GM12891 (cell line): ENCODE data around the gene HMSD.
A peak's percentile ranks its signal among the peaks of the same experiment; 100 is the strongest.

Source experiments
- DNase-seq: peaks from one replicate; pipeline ENCODE4 v3.0.0; 2011; ENCODE audit warnings: low spot score; ENCODE audit not compliant: insufficient read length
- FAIRE-seq: peaks from 2 replicates; lab custom pipeline; 2011; peaks lifted over from hg19 to GRCh38; lab: Jason Lieb, UNC
- PAX5 ChIP-seq: IDR thresholded peaks from 2 replicates; pipeline ENCODE4 v1.6.1; 2011; ENCODE audit warnings: low read length, moderate library complexity, mild to moderate bottlenecking; ENCODE audit not compliant: insufficient read depth, severe bottlenecking
- POLR2A ChIP-seq: IDR thresholded peaks from 2 replicates; pipeline ENCODE4 v1.6.1; 2011; ENCODE audit warnings: low read depth, low read length, control low read depth
- POLR2AphosphoS5 ChIP-seq: IDR thresholded peaks from 2 replicates; pipeline ENCODE4 v1.6.1; 2011; ENCODE audit warnings: low read depth, low read length, control low read depth
- POU2F2 ChIP-seq: IDR thresholded peaks from 2 replicates; pipeline ENCODE4 v1.6.1; 2011; ENCODE audit warnings: low read depth, mild to moderate bottlenecking, control low read depth, low read length, moderate library complexity
- SPI1 ChIP-seq: IDR thresholded peaks from 2 replicates; pipeline ENCODE4 v1.6.1; 2011; ENCODE audit warnings: low read depth, low read length, control low read depth
- TAF1 ChIP-seq: IDR thresholded peaks from 2 replicates; pipeline ENCODE4 v1.6.1; 2011; ENCODE audit warnings: low read depth, low read length, control low read depth

The HMSD gene

DNA sequence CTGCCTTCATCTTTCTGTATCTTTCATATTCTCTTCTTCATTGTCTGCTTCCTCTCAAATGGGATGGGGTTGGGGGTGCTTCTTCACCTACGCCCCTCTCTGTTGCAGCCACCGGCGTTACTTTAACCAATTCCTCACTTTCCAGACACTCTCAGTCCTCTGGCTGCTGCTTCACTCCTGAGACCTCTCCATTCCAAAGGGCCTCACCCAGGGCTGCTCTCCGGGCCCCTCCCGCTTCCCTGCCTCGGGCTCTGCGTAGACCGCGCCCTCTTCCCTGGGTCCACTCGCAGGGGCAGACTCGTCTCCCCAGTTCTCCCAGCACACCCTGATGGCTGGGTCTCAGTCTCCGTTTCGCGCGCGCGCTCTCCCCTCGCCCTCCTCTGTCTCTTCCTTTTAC lies 21.7 kb downstream of the HMSD start:
- FAIRE-seq = no peak
- no peak for DNase-seq
- TF ChIP-seq POU2F2 (no peak), POLR2AphosphoS5 (no peak), TAF1 (no peak), POLR2A (no peak), SPI1 (no peak), PAX5 (no peak)

DNA sequence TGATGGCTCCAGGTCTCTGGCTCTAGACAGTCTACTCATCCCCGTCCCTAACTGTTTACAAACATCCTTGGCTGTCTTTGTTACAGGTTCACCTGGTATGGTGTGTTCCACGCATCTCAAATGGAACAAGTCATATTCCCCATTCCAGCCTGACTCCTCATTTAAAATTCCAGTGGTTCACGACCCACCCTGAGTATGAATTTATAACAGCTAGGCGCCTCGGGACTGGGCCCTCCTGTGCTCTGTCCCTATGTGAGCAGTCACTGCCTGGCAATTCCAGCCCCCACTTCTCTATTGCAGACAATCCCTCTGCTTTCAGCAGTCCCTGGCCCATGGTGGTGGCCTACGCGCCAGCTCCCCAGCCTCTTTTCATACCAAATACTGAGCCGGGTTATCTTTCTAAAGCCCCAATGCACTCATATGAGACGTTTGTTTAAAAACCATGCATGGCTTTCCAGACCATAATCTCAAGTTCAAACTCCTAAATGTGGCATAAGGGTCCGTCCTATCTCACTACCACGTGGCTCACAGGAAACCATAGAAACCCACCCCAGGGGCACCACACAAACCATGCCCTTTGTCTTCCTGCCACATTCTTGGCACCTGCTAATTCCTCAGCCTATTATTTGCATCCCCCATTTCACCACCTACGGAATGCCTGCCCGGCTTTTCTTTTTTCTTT lies 22.4 kb downstream of the HMSD start:
- no peak for FAIRE-seq
- TF ChIP-seq SPI1 (no peak), TAF1 (no peak), POLR2AphosphoS5 (no peak), POU2F2 (no peak), POLR2A (no peak), PAX5 (no peak)
- DNase-seq = no peak

DNA sequence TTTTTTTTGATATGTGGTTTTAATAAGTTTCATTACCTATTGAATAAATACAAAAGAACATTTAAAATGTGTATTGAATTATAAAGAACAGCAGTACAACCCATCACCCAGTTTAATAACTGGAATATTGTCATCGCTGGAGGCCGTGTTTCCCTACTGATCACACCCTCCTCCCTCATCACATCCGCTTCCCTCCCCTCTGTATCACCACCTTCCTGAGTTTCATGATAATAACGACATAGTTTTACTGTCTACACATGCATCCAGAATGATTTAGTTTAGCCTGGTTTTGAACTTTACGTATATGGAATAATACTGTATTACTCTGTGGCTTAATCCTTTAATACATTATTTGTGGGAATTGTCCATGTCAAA lies 22.9 kb downstream of the HMSD start:
- DNase-seq (no peak), FAIRE-seq (no peak)
- no peak for TF ChIP-seq PAX5
- TF ChIP-seq POLR2A = no peak
- no peak for TF ChIP-seq SPI1
- no peak for TF ChIP-seq POU2F2
- no peak for TF ChIP-seq TAF1
- TF ChIP-seq POLR2AphosphoS5 = no peak

DNA sequence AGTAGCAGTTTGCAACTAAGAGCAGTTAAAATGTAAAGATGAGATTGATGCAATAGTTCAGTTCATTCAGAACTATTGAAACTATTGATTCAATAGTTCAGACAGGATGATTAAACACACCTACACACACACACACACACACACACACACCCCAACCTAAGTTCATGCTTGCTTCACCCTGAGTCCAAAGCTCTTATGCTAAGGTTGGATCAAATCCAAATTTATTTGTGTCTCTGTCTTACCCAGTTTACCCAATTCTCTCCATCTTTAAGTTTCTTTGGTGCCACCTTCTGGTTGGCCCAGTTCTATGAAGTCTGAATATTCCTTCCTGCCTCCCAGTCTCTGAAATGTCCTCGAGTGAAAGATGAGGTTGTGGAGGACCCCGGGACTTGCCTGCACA lies 25.9 kb downstream of the HMSD start:
- TF ChIP-seq SPI1 = no peak
- no peak for TF ChIP-seq TAF1
- TF ChIP-seq POLR2AphosphoS5 = no peak
- no peak for TF ChIP-seq PAX5
- TF ChIP-seq POU2F2 = no peak
- TF ChIP-seq POLR2A = no peak
- no peak for DNase-seq
- FAIRE-seq = peak; percentile 70

DNA sequence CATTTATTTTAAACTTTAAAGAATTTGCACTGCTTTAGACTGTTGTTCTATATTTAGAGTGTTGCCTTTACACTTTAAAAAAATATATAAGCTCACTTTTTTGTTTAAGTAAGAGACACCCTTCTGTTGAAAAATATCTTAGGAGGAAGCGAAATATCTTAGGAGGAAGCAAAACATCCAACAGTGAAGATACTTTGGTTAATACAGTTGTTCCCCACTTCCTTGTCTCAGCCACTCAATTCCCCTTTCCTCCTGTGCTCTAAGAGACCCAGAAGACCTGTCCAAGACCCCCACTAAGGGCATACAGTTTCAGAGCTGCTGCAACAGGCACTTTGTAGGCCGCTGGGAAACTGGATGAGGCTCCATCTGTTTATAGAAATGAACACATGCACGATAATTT lies 26.5 kb downstream of the HMSD start:
- peak; percentile 41 for FAIRE-seq
- TF ChIP-seq SPI1 (peak; percentile 85), POLR2A (no peak)
- no peak for DNase-seq

GRCh38 chr18:63977040-63977439 lies 27.9 kb downstream of the HMSD start:
- no peak for DNase-seq
- TF ChIP-seq PAX5 (no peak), SPI1 (no peak), POLR2A (no peak), TAF1 (no peak), POU2F2 (no peak), POLR2AphosphoS5 (no peak)
- FAIRE-seq = no peak

DNA sequence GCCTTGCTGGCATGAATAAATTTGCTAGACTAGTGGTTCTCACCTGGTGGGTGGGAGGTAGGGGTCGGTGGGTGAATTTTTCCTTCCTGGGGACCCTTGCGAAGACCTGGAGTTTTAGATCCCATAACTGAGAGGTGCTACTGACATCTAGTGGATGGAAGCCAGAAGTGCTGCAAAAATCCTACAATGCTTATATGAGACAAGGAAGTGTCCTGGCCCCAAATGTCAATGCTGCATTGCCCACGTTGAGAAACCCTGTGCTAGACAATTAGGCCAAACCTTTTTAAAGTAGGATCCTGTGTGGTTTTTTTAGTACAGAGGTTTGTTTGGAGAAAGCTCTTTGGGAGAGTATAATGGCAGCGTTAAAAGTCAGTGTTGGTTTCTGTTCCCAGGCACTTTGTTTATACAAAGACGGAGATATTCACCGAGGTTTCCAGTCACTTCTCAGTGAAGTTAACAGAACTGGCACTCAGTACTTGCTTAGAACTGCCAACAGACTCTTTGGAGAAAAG lies 30.4 kb downstream of the HMSD start:
- peak; percentile 89 for FAIRE-seq
- no peak for TF ChIP-seq PAX5
- no peak for TF ChIP-seq POLR2A
- TF ChIP-seq TAF1 = no peak
- no peak for TF ChIP-seq POU2F2
- TF ChIP-seq SPI1 = no peak
- TF ChIP-seq POLR2AphosphoS5 = no peak
- no peak for DNase-seq

DNA sequence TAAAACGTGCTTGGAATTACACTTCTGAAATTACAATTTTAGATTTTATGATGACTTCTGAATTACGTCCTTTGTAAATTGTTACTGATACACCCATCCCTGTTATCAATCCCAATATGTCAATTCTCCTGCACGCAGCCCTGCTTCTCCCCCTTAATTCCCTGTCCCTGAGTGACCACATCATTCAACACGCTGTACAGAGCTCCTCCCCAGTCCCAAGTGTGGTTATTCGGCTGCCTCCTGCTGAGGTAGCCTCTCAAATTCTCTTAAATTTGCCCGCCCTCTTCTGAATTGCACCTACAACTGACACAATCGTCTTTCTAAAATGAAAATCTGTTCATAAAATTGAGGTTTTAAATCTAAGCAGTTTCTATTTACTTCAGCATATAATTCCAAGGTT lies 30.9 kb downstream of the HMSD start:
- DNase-seq (no peak), FAIRE-seq (no peak)
- no peak for TF ChIP-seq SPI1
- no peak for TF ChIP-seq POU2F2
- no peak for TF ChIP-seq POLR2A
- TF ChIP-seq TAF1 = no peak
- TF ChIP-seq PAX5 = no peak
- TF ChIP-seq POLR2AphosphoS5 = no peak

- TF ChIP-seq POLR2A (0 out of 2 replicates have a peak, but pooled peaks have one; percentile 18), POU2F2 (no peak), POLR2AphosphoS5 (no peak), PAX5 (no peak)
- FAIRE-seq = peak; percentile 80
- no peak for DNase-seq
These were observed 31.9 kb downstream of the HMSD start for GRCh38 chr18:63980896-63981460.

- TF ChIP-seq PAX5 (no peak), POU2F2 (no peak), POLR2A (no peak)
- DNase-seq = no peak
- FAIRE-seq = no peak
These were observed 32.6 kb downstream of the HMSD start for GRCh38 chr18:63981719-63982118.

DNA sequence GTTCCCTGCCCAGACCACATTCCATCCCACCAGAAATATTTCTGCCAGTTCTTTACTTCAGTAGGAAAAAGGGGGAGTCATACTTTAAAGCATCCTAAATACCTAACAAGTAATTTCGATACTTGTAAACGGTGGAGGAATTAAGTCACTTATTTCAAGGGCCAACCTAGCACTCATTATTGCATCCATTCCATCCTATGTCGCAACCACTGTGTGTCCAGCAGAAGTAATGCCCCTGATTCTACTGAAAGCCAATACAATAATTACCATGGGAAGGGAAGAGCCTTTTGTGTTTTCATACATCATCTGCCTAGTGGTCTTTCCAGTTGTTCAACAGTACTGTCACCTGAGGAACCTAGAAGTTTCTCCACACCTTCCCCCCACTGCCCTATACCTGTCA lies 33.3 kb downstream of the HMSD start:
- TF ChIP-seq POLR2A = no peak
- TF ChIP-seq TAF1 = no peak
- TF ChIP-seq POU2F2 = no peak
- no peak for TF ChIP-seq PAX5
- no peak for TF ChIP-seq SPI1
- TF ChIP-seq POLR2AphosphoS5 = no peak

More for the DNA sequence above, 33.3 kb downstream of the HMSD start:
- DNase-seq (no peak), FAIRE-seq (no peak)
